Transverse colon (tissue), 4 donors: ENCODE data around the gene IHH. TPM values are rescaled to one million over a fixed set of nuclear protein-coding genes. Genes with fewer than 3 reads are reported as not detected.

Experiments
- DNase-seq: peaks from one replicate; pipeline ENCODE4 v3.0.0-alpha.2; 2019
- H3K27ac ChIP-seq, 4 donors: fragments of 200-600 bp; sonication (generic); 2 replicates each; pipeline ENCODE4 v1.5.1; 2016 to 2018; ENCODE audit warnings: inconsistent platforms in 4 of 4
- H3K27me3 ChIP-seq: fragments of 200-600 bp; sonication (generic); 2 replicates; pipeline ENCODE4 v1.5.1; 2017; ENCODE audit warnings: inconsistent platforms
- H3K36me3 ChIP-seq, 4 donors: fragments of 200-600 bp; sonication (generic); 2 replicates each; pipeline ENCODE4 v1.5.1; 2017 to 2019; ENCODE audit warnings: inconsistent platforms in 4 of 4
- H3K4me1 ChIP-seq, 4 donors: fragments of 200-600 bp; sonication (generic); 2 replicates each; pipeline ENCODE4 v1.5.1; 2017 to 2020; ENCODE audit warnings: inconsistent platforms in 4 of 4
- H3K4me3 ChIP-seq, 4 donors: fragments of 200-600 bp; sonication (generic); 1 replicate in 1 of 4; 2 replicates in 3 of 4; pipeline versions ENCODE4 v1.5.1 to v1.6.1; 2017 to 2019; ENCODE audit warnings: inconsistent platforms in 4 of 4
- H3K9me3 ChIP-seq, 2 donors: fragments of 200-600 bp; sonication (generic); 2 replicates each; pipeline ENCODE4 v1.5.1; 2017 to 2019; ENCODE audit warnings: inconsistent platforms in 2 of 2
- CTCF ChIP-seq, 5 experiments: fragments of 200-600 bp in 3 of 5; fragments of 450-650 bp in 2 of 5; sonication (generic) in 3 of 5; IDR thresholded peaks; 1 replicate in 2 of 5; 2 replicates in 3 of 5; pipeline ENCODE4 v1.5.1; 2016 to 2017; ENCODE audit warnings: antibody characterized with exemption in 5 of 5, inconsistent platforms in 3 of 5, mild to moderate bottlenecking in 2 of 5, moderate library complexity in 1 of 5
- EP300 ChIP-seq: sonication (generic); formaldehyde crosslinking; IDR thresholded peaks from one replicate; pipeline ENCODE4 v1.6.1; 2017; ENCODE audit warnings: antibody characterized with exemption, low read depth
- POLR2A ChIP-seq: fragments of 450-650 bp; IDR thresholded peaks from one replicate; pipeline ENCODE4 v1.6.1; 2016; ENCODE audit warnings: antibody characterized with exemption, mild to moderate bottlenecking, moderate library complexity
- POLR2AphosphoS5 ChIP-seq, 3 donors: sonication (generic); formaldehyde crosslinking; IDR thresholded peaks; one replicate each; pipeline ENCODE4 v1.6.1; 2016; ENCODE audit warnings: antibody characterized with exemption in 3 of 3
- WGBS, 2 donors: methylation state at CpG; one replicate each; pipeline ENCODE4 v1.1.5; 2018; ENCODE audit warnings: low coverage in 1 of 2; 5-methylcytosine and 5-hydroxymethylcytosine counted together
- in situ Hi-C, 4 donors: fragments of 200-750 bp; cut with MboI; loops; one replicate each; pipeline versions ENCODE4 v1.15.0 to v1.15.1; 2017; ENCODE audit warnings: low sequenced_read_pairs in 3 of 4, low pct_ligation_motif_present in 1 of 4, low pct_unique_long_range_greater_than_20kb in 1 of 4
- intact Hi-C: fragments of 100-400 bp; cut with DNase I; formaldehyde crosslinking; loops from one replicate; pipeline ENCODE4 v1.15.1; 2023; ENCODE audit warnings: low total_unique reads
- total RNA-seq, 4 donors: library from RNA; depleted of rRNA; stranded (reverse); fragments of >200 nt; gene quantifications; one replicate each; pipeline ENCODE4 v1.1.0, GENCODE V29; 2016

Gene IHH
- total RNA-seq, 4 donors from 2014 or later = 21.1 to 67.4 (median 65.5) TPM

- in situ Hi-C loops (loop anchor here in 1 of 4 donors (10.0 kb wide), 1 partner anchor 133 kb away; no protein-coding TSS in a partner anchor), intact Hi-C loops (no loop called here)
Measured at GRCh38 chr2:219022041-219022440, 38.7 kb downstream of the IHH start.

GRCh38 chr2:219021591-219021990, 39.1 kb downstream of the IHH start:
- DNase-seq = no peak
- Histone ChIP-seq H3K36me3 (no peaks in the 10 kb centered on the region), H3K4me3 (no peak overlapping the region), H3K9me3 (no peaks in the 10 kb centered on the region), H3K27ac (no peak overlapping the region), H3K4me1 (no peaks in the 10 kb centered on the region), H3K27me3 (no peaks in the 10 kb centered on the region)
- no peak for TF ChIP-seq POLR2AphosphoS5 (IDR thresholded peaks at IDR 0.05)
- TF ChIP-seq POLR2A = no peak
- no peak for TF ChIP-seq CTCF (IDR thresholded peaks at IDR 0.05)
- TF ChIP-seq EP300 = no peak
- in situ Hi-C loops = loop anchor here in 1 of 4 donors (10.0 kb wide), 1 partner anchor 133 kb away; no protein-coding TSS in a partner anchor
- WGBS, 2 donors = 68 to 100% methylated on average over 2 to 9 of the region's 9 CpGs
- intact Hi-C loops = no loop called here

More at GRCh38 chr2:219022041-219022440, 38.7 kb downstream of the IHH start:
- H3K4me3 ChIP-seq = no peak overlapping the region
- TF ChIP-seq EP300 (no peak), POLR2AphosphoS5 (IDR thresholded peaks at IDR 0.05) (no peak), POLR2A (no peak)
- no peaks in the 10 kb centered on the region for H3K36me3 ChIP-seq
- H3K27ac ChIP-seq = no peak overlapping the region
- 88% methylated on average over 12 of the region's 12 CpGs; no CpG with 5 or more reads in 1 of the 2 donors for WGBS, 2 donors
- no peaks in the 10 kb centered on the region for H3K9me3 ChIP-seq
- no peaks in the 10 kb centered on the region for H3K27me3 ChIP-seq
- no peak for DNase-seq
- H3K4me1 ChIP-seq = no peaks in the 10 kb centered on the region

GRCh38 chr2:219020604-219021365, 39.9 kb downstream of the IHH start:
- no peaks in the 10 kb centered on the region for H3K27me3 ChIP-seq
- TF ChIP-seq EP300 (no peak), CTCF (IDR thresholded peaks at IDR 0.05) (no peak), POLR2AphosphoS5 (IDR thresholded peaks at IDR 0.05) (no peak)
- no peaks in the 10 kb centered on the region for H3K4me1 ChIP-seq
- no peaks in the 10 kb centered on the region for H3K9me3 ChIP-seq
- H3K4me3 ChIP-seq = no peak overlapping the region
- intact Hi-C loops = no loop called here
- in situ Hi-C loops = loop anchor here in 1 of 4 donors (10.0 kb wide), 1 partner anchor 134 kb away; no protein-coding TSS in a partner anchor
- WGBS, 2 donors = 73% methylated on average over 11 of the region's 11 CpGs; no CpG with 5 or more reads in 1 of the 2 donors
- DNase-seq = no peak
- no peaks in the 10 kb centered on the region for H3K36me3 ChIP-seq
- H3K27ac ChIP-seq = no peak overlapping the region

GRCh38 chr2:219019436-219019835, 41.3 kb downstream of the IHH start:
- DNase-seq = no peak
- intact Hi-C loops = no loop called here
- TF ChIP-seq POLR2A (no peak), EP300 (no peak), CTCF (IDR thresholded peaks at IDR 0.05) (no peak), POLR2AphosphoS5 (IDR thresholded peaks at IDR 0.05) (no peak)
- H3K4me3 ChIP-seq = no peak overlapping the region
- no peaks in the 10 kb centered on the region for H3K27me3 ChIP-seq
- no peak overlapping the region for H3K27ac ChIP-seq
- H3K36me3 ChIP-seq = no peaks in the 10 kb centered on the region
- no peaks in the 10 kb centered on the region for H3K4me1 ChIP-seq
- H3K9me3 ChIP-seq = no peaks in the 10 kb centered on the region
- 83% methylated on average over 6 of the region's 6 CpGs; no CpG with 5 or more reads in 1 of the 2 donors for WGBS, 2 donors
- in situ Hi-C loops = no loop called here
